ENCODE data around the gene PCYOX1L. TPM values are rescaled to one million over a fixed set of nuclear protein-coding genes. Genes with fewer than 3 reads are reported as not detected.

Gene PCYOX1L
- total and polyA plus RNA-seq, 9 of the 15 experiments (the other 6 are each of a cell fraction or from before 2014, with no cell fraction given): 2.3 to 17.9 (median 6.0) TPM

DNA sequence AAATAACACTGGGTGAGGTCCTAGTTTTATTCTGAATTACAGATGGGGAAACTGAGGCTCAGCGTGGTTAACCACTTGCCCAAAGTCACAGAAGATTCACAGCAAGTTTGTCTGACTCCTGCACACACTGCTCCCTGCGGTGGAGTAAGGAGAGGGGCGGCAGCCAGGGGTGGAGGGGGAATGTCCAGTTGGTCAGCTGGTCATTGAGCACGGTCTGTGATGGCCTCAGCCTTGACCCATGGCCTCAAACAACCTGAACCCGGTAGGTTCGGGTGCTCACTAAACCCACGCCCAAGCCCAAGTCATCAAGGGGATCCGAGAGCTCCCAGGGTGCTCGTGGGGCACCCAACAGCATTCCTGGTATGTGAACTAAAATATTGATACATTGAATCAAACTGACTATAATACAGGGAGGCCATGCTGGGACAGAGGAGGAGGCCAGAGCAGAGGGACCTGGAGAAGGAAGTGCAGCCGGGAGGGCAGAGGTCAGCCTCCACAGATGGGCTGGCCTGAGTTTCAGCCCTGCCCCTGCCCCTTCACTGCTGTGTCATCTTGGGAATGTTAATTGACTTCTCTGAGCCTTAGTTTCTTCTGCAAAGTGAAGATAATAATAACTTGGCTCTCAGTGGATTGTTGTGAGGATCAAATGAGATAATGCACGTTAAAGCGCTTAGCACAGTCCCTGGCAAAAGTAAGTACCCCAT, 24.8 kb downstream of the PCYOX1L start:
- Histone ChIP-seq H3K9ac (ENCODE audit: insufficient read depth in 1 of 2, low read depth in 2 of 2, low read length in 2 of 2) (peak overlapping the region in 1 of 2 experiments; percentile 61; a peak in 1 of 4 replicates), H4K20me1 (replicated peaks; ENCODE audit: control insufficient read depth, insufficient read depth, low read length) (no peaks in the 10 kb centered on the region), H3K9me1 (ENCODE audit: control insufficient read depth, insufficient read depth, low read length) (no peaks in the 10 kb centered on the region), H3K36me3 (ENCODE audit: control insufficient read depth, insufficient read depth, low read length) (no peaks in the 10 kb centered on the region), H3K27ac (ENCODE audit: extremely low read depth, low read depth, low read length) (no peak overlapping the region), H3K27me3 (ENCODE audit: control insufficient read depth in 2 of 2, insufficient read depth in 2 of 2, low read length in 2 of 2) (no peaks in the 10 kb centered on the region), H2AFZ (ENCODE audit: low read depth, low read length) (peak overlapping the region; percentile 78; the same call in 1 of the 2 replicates), H3K79me2 (ENCODE audit: control insufficient read depth, insufficient read depth, low read length) (no peaks in the 10 kb centered on the region), H3K4me2 (ENCODE audit: insufficient read depth, low read length) (no peak overlapping the region), H3K4me1 (replicated peaks in 1 of 2; ENCODE audit: control insufficient read depth in 2 of 2, insufficient read depth in 2 of 2, low read length in 2 of 2) (peaks cover 3 to 25% of the 10 kb centered on the region in 2 experiments; a peak in 3 of 5 replicates), H3K4me3 (no peak overlapping the region), H3K9me3 (replicated peaks; ENCODE audit: control insufficient read depth, insufficient read depth, low read depth, low read length) (no peaks in the 10 kb centered on the region)
- POLR2A ChIA-PET: interaction anchor here (0.6 to 1.1 kb wide), 3 partner anchors 9 to 33 kb away, joined by 3 to 4 read pairs (median 3); no protein-coding TSS in a partner anchor
- BruUV-seq (replicated peaks): no TSS peak
- CTCF ChIA-PET (ENCODE audit: low intra/inter-chr PET ratio): interaction anchor here (1.0 to 2.5 kb wide), 5 partner anchors 48 to 471 kb away, joined by 3 to 20 read pairs (median 4); no protein-coding TSS in a partner anchor
- DNase-seq (ENCODE audit: extremely low read depth in 1 of 4, low spot score in 3 of 4) (no peak), ATAC-seq (0 out of 3 replicates have a peak, but pooled peaks have one; percentile 11), FAIRE-seq (peak; percentile 11)
- TF ChIP-seq POLR2H (tag; IDR thresholded peaks at IDR 0.05; ENCODE audit: low read depth): no peak
- peak; percentile 26 to 32; a peak in 1 of 4 replicates for TF ChIP-seq KDM1A (IDR thresholded peaks at IDR 0.05)
- TF ChIP-seq NR2C2 (CRISPR knock-in tag; IDR thresholded peaks at IDR 0.05): no peak
- 0 out of 2 replicates have a peak, but pooled peaks have one; percentile 4 for TF ChIP-seq NR2C2 (tag; IDR thresholded peaks at IDR 0.05)
- peak; percentile 56 for TF ChIP-seq NR2C1 (IDR thresholded peaks at IDR 0.05)
- peak; percentile 50; the same call in 1 of the 2 replicates for TF ChIP-seq NR2C1 (tag; IDR thresholded peaks at IDR 0.05)
- no peak for TF ChIP-seq ZSCAN29 (IDR thresholded peaks at IDR 0.05)
- TF ChIP-seq ZFP36 (IDR thresholded peaks at IDR 0.05; ENCODE audit: low read depth, low read length, partially characterized antibody): peak; percentile 59
- TF ChIP-seq RBM25 (IDR thresholded peaks at IDR 0.05; ENCODE audit: low read depth, low read length, severe bottlenecking): peak; percentile 43
- peak; percentile 69 for TF ChIP-seq BCOR (IDR thresholded peaks at IDR 0.05)
- 0 out of 2 replicates have a peak, but pooled peaks have one; percentile 29 for TF ChIP-seq SPI1 (IDR thresholded peaks at IDR 0.05; ENCODE audit: borderline replicate concordance, low read depth, low read length)
- TF ChIP-seq RBM34 (IDR thresholded peaks at IDR 0.05; ENCODE audit: borderline replicate concordance, insufficient read depth, low read length): no peak
- TF ChIP-seq, protein P1, sequence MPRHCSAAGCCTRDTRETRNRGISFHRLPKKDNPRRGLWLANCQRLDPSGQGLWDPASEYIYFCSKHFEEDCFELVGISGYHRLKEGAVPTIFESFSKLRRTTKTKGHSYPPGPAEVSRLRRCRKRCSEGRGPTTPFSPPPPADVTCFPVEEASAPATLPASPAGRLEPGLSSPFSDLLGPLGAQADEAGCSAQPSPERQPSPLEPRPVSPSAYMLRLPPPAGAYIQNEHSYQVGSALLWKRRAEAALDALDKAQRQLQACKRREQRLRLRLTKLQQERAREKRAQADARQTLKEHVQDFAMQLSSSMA (CRISPR knock-in tag; IDR thresholded peaks at IDR 0.05): no peak
- 64% methylated on average over 12 of the region's 12 CpGs for WGBS (ENCODE audit: insufficient coverage, low coverage, missing lambda C conversion rate)
- intact Hi-C loops (cut with micrococcal nuclease): loop anchor here (1.0 to 5.0 kb wide), 3 partner anchors 52 to 235 kb away; no protein-coding TSS in a partner anchor
- in situ Hi-C loops (cut with MboI): no loop called here

Data from K562 (cell line).